Smooth muscle cell (in vitro differentiated cells): Measurements from ENCODE around the gene SMIM14. TPM values are rescaled to one million over a fixed set of nuclear protein-coding genes. Genes with fewer than 3 reads are reported as not detected.
A peak's percentile ranks its signal among the peaks of the same experiment; 100 is the strongest.

Experiments used
- DNase-seq: peaks from one replicate; lab custom pipeline; 2025; ENCODE audit not compliant: unreplicated experiment; lab: John Stamatoyannopoulos, UW
- H2AFZ ChIP-seq: fragments of 200-600 bp; sonication (generic); 2 replicates; pipeline ENCODE4 v1.6.0; 2016; ENCODE audit warnings: antibody characterized with exemption, low read depth, mild to moderate bottlenecking
- H3F3A ChIP-seq: fragments of 200-600 bp; sonication (generic); 2 replicates; pipeline ENCODE4 v1.6.0; 2017; ENCODE audit warnings: antibody characterized with exemption, low read depth
- H3K27ac ChIP-seq: fragments of 200-600 bp; sonication (generic); 2 replicates; pipeline ENCODE4 v1.5.1; 2016; ENCODE audit warnings: low read depth, mild to moderate bottlenecking
- H3K27me3 ChIP-seq: fragments of 200-600 bp; sonication (generic); 2 replicates; pipeline ENCODE4 v1.6.1; 2016; ENCODE audit warnings: low read depth, mild to moderate bottlenecking
- H3K36me3 ChIP-seq: fragments of 200-600 bp; sonication (generic); 2 replicates; pipeline ENCODE4 v1.5.1; 2016; ENCODE audit warnings: low read depth
- H3K4me1 ChIP-seq: fragments of 200-600 bp; sonication (generic); 2 replicates; pipeline ENCODE4 v1.5.1; 2016; ENCODE audit warnings: low read depth
- H3K4me2 ChIP-seq: fragments of 200-600 bp; sonication (generic); 2 replicates; pipeline ENCODE4 v1.6.0; 2016; ENCODE audit warnings: mild to moderate bottlenecking
- H3K4me3 ChIP-seq: fragments of 200-600 bp; sonication (generic); 2 replicates; pipeline ENCODE4 v1.5.1; 2016; ENCODE audit warnings: mild to moderate bottlenecking
- H3K79me2 ChIP-seq: fragments of 200-600 bp; sonication (generic); 2 replicates; pipeline ENCODE4 v1.6.0; 2016; ENCODE audit warnings: low read depth, mild to moderate bottlenecking
- H3K9ac ChIP-seq: fragments of 200-600 bp; sonication (generic); 2 replicates; pipeline ENCODE4 v1.6.0; 2016; ENCODE audit warnings: low read depth
- H3K9me3 ChIP-seq: fragments of 200-600 bp; sonication (generic); replicated peaks from 2 replicates; pipeline ENCODE4 v1.5.1; 2016; ENCODE audit warnings: low read depth
- H4K20me1 ChIP-seq: fragments of 200-600 bp; sonication (generic); 2 replicates; pipeline ENCODE4 v1.6.0; 2016; ENCODE audit warnings: low read depth
- CTCF ChIP-seq: fragments of 200-600 bp; sonication (generic); IDR thresholded peaks from 2 replicates; pipeline ENCODE4 v1.5.1; 2017; ENCODE audit warnings: borderline replicate concordance, mild to moderate bottlenecking, antibody characterized with exemption; ENCODE audit not compliant: insufficient read depth, poor library complexity, severe bottlenecking
- WGBS: methylation state at CpG from one replicate; pipeline ENCODE4 v1.1.7; 2016; ENCODE audit warnings: low lambda C conversion rate; 5-methylcytosine and 5-hydroxymethylcytosine counted together
- polyA plus RNA-seq: library from polyadenylated mRNA; unstranded; fragments of >200 nt; fragmentation: Nextera tagmentation; extraction: Ambion mirVana; gene quantifications from 2 replicates; pipeline ENCODE4 v1.2.1, GENCODE V29; 2016
- total RNA-seq: library from RNA; depleted of rRNA; stranded (reverse); fragments of >200 nt; gene quantifications from 2 replicates; pipeline ENCODE4 v1.2.3, GENCODE V29; 2014

The SMIM14 gene
- total and polyA plus RNA-seq, 2 experiments from 2014 or later = 45.0 to 47.4 TPM

GRCh38 chr4:39524161-39524957, 114.3 kb downstream of the SMIM14 start:
- 89% methylated on average over 7 of the region's 7 CpGs for whole genome bisulfite sequencing
- Histone ChIP-seq H3K36me3 (no peaks in the 10 kb centered on the region), H3K4me2 (peak overlapping the region; percentile 87), H3K4me1 (peaks cover 14% of the 10 kb centered on the region), H3K79me2 (peaks cover 88% of the 10 kb centered on the region), H4K20me1 (peaks cover 71% of the 10 kb centered on the region), H2AFZ (no peak overlapping the region), H3K4me3 (peak overlapping the region; percentile 74), H3K9ac (no peak overlapping the region), H3K27ac (no peak overlapping the region), H3K9me3 (no peaks in the 10 kb centered on the region), H3F3A (no peaks in the 10 kb centered on the region), H3K27me3 (no peaks in the 10 kb centered on the region)
- DNase-seq = no peak
- no peak for TF ChIP-seq CTCF

- Histone ChIP-seq H2AFZ (no peak overlapping the region), H3K4me1 (peaks cover 7% of the 10 kb centered on the region), H3K9me3 (no peaks in the 10 kb centered on the region), H3K27ac (peak overlapping the region; percentile 67), H3K4me3 (no peak overlapping the region), H4K20me1 (peaks cover 93% of the 10 kb centered on the region), H3K79me2 (peaks cover 100% of the 10 kb centered on the region), H3K36me3 (no peaks in the 10 kb centered on the region), H3K27me3 (no peaks in the 10 kb centered on the region), H3K4me2 (peak overlapping the region; percentile 65), H3K9ac (peak overlapping the region; percentile 44), H3F3A (no peaks in the 10 kb centered on the region)
- WGBS = 95% methylated on average over 2 of the region's 2 CpGs
- TF ChIP-seq CTCF = no peak
- DNase-seq = no peak
Observed at GRCh38 chr4:39522068-39522467, 116.6 kb downstream of the SMIM14 start.

GRCh38 chr4:39521253-39521919, 117.3 kb downstream of the SMIM14 start:
- peak overlapping the region; percentile 44 for H3K9ac ChIP-seq
- no peaks in the 10 kb centered on the region for H3K27me3 ChIP-seq
- no peaks in the 10 kb centered on the region for H3K9me3 ChIP-seq
- no peak overlapping the region for H3K4me3 ChIP-seq
- H2AFZ ChIP-seq = no peak overlapping the region
- H4K20me1 ChIP-seq = peaks cover 98% of the 10 kb centered on the region
- no peak for DNase-seq
- H3K79me2 ChIP-seq = peaks cover 99% of the 10 kb centered on the region
- peak overlapping the region; percentile 67 for H3K27ac ChIP-seq
- 75% methylated on average over 5 of the region's 5 CpGs for WGBS
- H3K4me2 ChIP-seq = peak overlapping the region; percentile 65
- peaks cover 7% of the 10 kb centered on the region for H3K4me1 ChIP-seq
- no peaks in the 10 kb centered on the region for H3K36me3 ChIP-seq
- no peaks in the 10 kb centered on the region for H3F3A ChIP-seq
- TF ChIP-seq CTCF = no peak
